Effector memory CD4-positive, alpha-beta T cell (primary cell): ENCODE data around the gene PTRHD1.

Source experiments
- DNase-seq, 3 donors: peaks; one replicate each; pipeline ENCODE4 v3.0.0-alpha.2; 2020
- H3K27ac ChIP-seq: 2 replicates; pipeline ENCODE4 v1.7.0; 2013; ENCODE audit warnings: mild to moderate bottlenecking, low read length, moderate library complexity; ENCODE audit not compliant: insufficient read depth, poor library complexity, severe bottlenecking
- H3K27me3 ChIP-seq: replicated peaks from 2 replicates; pipeline ENCODE4 v1.7.0; 2013; ENCODE audit warnings: mild to moderate bottlenecking, low read length; ENCODE audit not compliant: insufficient read depth, control insufficient read depth, poor library complexity, severe bottlenecking
- H3K36me3 ChIP-seq: 2 replicates; pipeline ENCODE4 v1.7.0; 2013; ENCODE audit warnings: mild to moderate bottlenecking, low read length, moderate library complexity; ENCODE audit not compliant: control insufficient read depth, insufficient read depth
- H3K4me1 ChIP-seq: 2 replicates; pipeline ENCODE4 v1.7.0; 2013; ENCODE audit warnings: low read length, mild to moderate bottlenecking; ENCODE audit not compliant: control insufficient read depth, insufficient read depth, poor library complexity, severe bottlenecking
- H3K4me3 ChIP-seq: 2 replicates; pipeline ENCODE4 v1.7.0; 2013; ENCODE audit warnings: low read length, low read depth, mild to moderate bottlenecking; ENCODE audit not compliant: insufficient read depth, poor library complexity, severe bottlenecking
- H3K9me3 ChIP-seq: 2 replicates; pipeline ENCODE4 v1.7.0; 2013; ENCODE audit warnings: mild to moderate bottlenecking, low read length, moderate library complexity; ENCODE audit not compliant: control insufficient read depth

The PTRHD1 gene

GRCh38 chr2:24821433-24821891, 28.3 kb upstream of the PTRHD1 start:
- Histone ChIP-seq H3K36me3 (peaks cover 24% of the 10 kb centered on the region), H3K9me3 (no peaks in the 10 kb centered on the region), H3K27me3 (no peaks in the 10 kb centered on the region), H3K4me3 (no peak overlapping the region), H3K27ac (no peak overlapping the region), H3K4me1 (no peaks in the 10 kb centered on the region)
- no peak for DNase-seq

- H3K4me1 ChIP-seq: no peaks in the 10 kb centered on the region
- no peak for DNase-seq
- peaks cover 24% of the 10 kb centered on the region for H3K36me3 ChIP-seq
- H3K27ac ChIP-seq: no peak overlapping the region
- no peak overlapping the region for H3K4me3 ChIP-seq
- H3K27me3 ChIP-seq: no peaks in the 10 kb centered on the region
- no peaks in the 10 kb centered on the region for H3K9me3 ChIP-seq
Observed at GRCh38 chr2:24820598-24821432, 27.6 kb upstream of the PTRHD1 start.

- no peaks in the 10 kb centered on the region for H3K9me3 ChIP-seq
- DNase-seq: no peak
- peaks cover 24% of the 10 kb centered on the region for H3K36me3 ChIP-seq
- H3K4me1 ChIP-seq: no peaks in the 10 kb centered on the region
- H3K4me3 ChIP-seq: no peak overlapping the region
- no peaks in the 10 kb centered on the region for H3K27me3 ChIP-seq
- H3K27ac ChIP-seq: no peak overlapping the region
Observed at GRCh38 chr2:24820175-24820513, 27.0 kb upstream of the PTRHD1 start.

GRCh38 chr2:24819442-24820174, 26.4 kb upstream of the PTRHD1 start:
- no peaks in the 10 kb centered on the region for H3K4me1 ChIP-seq
- H3K27ac ChIP-seq: no peak overlapping the region
- H3K9me3 ChIP-seq: no peaks in the 10 kb centered on the region
- no peak overlapping the region for H3K4me3 ChIP-seq
- peaks cover 24% of the 10 kb centered on the region for H3K36me3 ChIP-seq
- DNase-seq: no peak
- H3K27me3 ChIP-seq: no peaks in the 10 kb centered on the region

- Histone ChIP-seq H3K4me1 (no peaks in the 10 kb centered on the region), H3K36me3 (peaks cover 24% of the 10 kb centered on the region), H3K27ac (no peak overlapping the region), H3K4me3 (no peak overlapping the region), H3K9me3 (no peaks in the 10 kb centered on the region), H3K27me3 (no peaks in the 10 kb centered on the region)
- DNase-seq: no peak
Observed at GRCh38 chr2:24818721-24819167, 25.6 kb upstream of the PTRHD1 start.

GRCh38 chr2:24816884-24817283, 23.7 kb upstream of the PTRHD1 start:
- Histone ChIP-seq H3K9me3 (no peaks in the 10 kb centered on the region), H3K4me3 (no peak overlapping the region), H3K4me1 (no peaks in the 10 kb centered on the region), H3K27ac (no peak overlapping the region), H3K27me3 (no peaks in the 10 kb centered on the region), H3K36me3 (peaks cover 24% of the 10 kb centered on the region)
- DNase-seq: no peak

- Histone ChIP-seq H3K9me3 (no peaks in the 10 kb centered on the region), H3K4me3 (no peak overlapping the region), H3K4me1 (no peaks in the 10 kb centered on the region), H3K27me3 (no peaks in the 10 kb centered on the region), H3K36me3 (peaks cover 22% of the 10 kb centered on the region), H3K27ac (no peak overlapping the region)
- DNase-seq: no peak
Observed at GRCh38 chr2:24816404-24816803, 23.2 kb upstream of the PTRHD1 start.

GRCh38 chr2:24815171-24815570, 22.0 kb upstream of the PTRHD1 start:
- H3K4me1 ChIP-seq: no peaks in the 10 kb centered on the region
- H3K36me3 ChIP-seq: peaks cover 10% of the 10 kb centered on the region
- no peaks in the 10 kb centered on the region for H3K27me3 ChIP-seq

GRCh38 chr2:24814516-24814915, 21.3 kb upstream of the PTRHD1 start:
- H3K36me3 ChIP-seq: peaks cover 6% of the 10 kb centered on the region

More at GRCh38 chr2:24815171-24815570, 22.0 kb upstream of the PTRHD1 start:
- Histone ChIP-seq H3K27ac (no peak overlapping the region), H3K4me3 (no peak overlapping the region), H3K9me3 (no peaks in the 10 kb centered on the region)
- no peak for DNase-seq

GRCh38 chr2:24813691-24814137, 20.5 kb upstream of the PTRHD1 start:
- Histone ChIP-seq H3K4me1 (no peaks in the 10 kb centered on the region), H3K9me3 (no peaks in the 10 kb centered on the region), H3K4me3 (no peak overlapping the region), H3K27ac (no peak overlapping the region), H3K27me3 (no peaks in the 10 kb centered on the region), H3K36me3 (no peaks in the 10 kb centered on the region)
- no peak for DNase-seq

More at GRCh38 chr2:24814516-24814915, 21.3 kb upstream of the PTRHD1 start:
- Histone ChIP-seq H3K4me3 (no peak overlapping the region), H3K27me3 (no peaks in the 10 kb centered on the region), H3K9me3 (no peaks in the 10 kb centered on the region), H3K4me1 (no peaks in the 10 kb centered on the region), H3K27ac (no peak overlapping the region)
- no peak for DNase-seq
